Measurements from ENCODE around the gene LYSMD4.

GRCh38 chr15:99681990-99682389 lies 51.2 kb downstream of the LYSMD4 start:
- TF ChIP-seq, protein P1, sequence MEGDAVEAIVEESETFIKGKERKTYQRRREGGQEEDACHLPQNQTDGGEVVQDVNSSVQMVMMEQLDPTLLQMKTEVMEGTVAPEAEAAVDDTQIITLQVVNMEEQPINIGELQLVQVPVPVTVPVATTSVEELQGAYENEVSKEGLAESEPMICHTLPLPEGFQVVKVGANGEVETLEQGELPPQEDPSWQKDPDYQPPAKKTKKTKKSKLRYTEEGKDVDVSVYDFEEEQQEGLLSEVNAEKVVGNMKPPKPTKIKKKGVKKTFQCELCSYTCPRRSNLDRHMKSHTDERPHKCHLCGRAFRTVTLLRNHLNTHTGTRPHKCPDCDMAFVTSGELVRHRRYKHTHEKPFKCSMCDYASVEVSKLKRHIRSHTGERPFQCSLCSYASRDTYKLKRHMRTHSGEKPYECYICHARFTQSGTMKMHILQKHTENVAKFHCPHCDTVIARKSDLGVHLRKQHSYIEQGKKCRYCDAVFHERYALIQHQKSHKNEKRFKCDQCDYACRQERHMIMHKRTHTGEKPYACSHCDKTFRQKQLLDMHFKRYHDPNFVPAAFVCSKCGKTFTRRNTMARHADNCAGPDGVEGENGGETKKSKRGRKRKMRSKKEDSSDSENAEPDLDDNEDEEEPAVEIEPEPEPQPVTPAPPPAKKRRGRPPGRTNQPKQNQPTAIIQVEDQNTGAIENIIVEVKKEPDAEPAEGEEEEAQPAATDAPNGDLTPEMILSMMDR (IDR thresholded peaks at IDR 0.05; ENCODE audit: borderline replicate concordance, extremely low read depth, low read length, poor library complexity, severe bottlenecking), result no peak
- TF ChIP-seq EZH2 (IDR thresholded peaks at IDR 0.05; ENCODE audit: borderline replicate concordance, low read depth, low read length, severe bottlenecking), result no peak
